HG03045 (cell line): ENCODE results near the gene RFX7.
A peak's percentile ranks its signal among the peaks of the same experiment; 100 is the strongest.
"Not testable (repeated sequence)": the region's sequence is repeated elsewhere in the genome, so short reads cannot be mapped to it uniquely, and the experiment has no call there.

ENCODE experiments used
- ATAC-seq: cut with Tn5 transposase; IDR thresholded peaks from one replicate; pipeline ENCODE4 v1.9.1; 2021; ENCODE audit warnings: mild to moderate bottlenecking, moderate library complexity; ENCODE audit not compliant: unreplicated experiment

The RFX7 gene

DNA sequence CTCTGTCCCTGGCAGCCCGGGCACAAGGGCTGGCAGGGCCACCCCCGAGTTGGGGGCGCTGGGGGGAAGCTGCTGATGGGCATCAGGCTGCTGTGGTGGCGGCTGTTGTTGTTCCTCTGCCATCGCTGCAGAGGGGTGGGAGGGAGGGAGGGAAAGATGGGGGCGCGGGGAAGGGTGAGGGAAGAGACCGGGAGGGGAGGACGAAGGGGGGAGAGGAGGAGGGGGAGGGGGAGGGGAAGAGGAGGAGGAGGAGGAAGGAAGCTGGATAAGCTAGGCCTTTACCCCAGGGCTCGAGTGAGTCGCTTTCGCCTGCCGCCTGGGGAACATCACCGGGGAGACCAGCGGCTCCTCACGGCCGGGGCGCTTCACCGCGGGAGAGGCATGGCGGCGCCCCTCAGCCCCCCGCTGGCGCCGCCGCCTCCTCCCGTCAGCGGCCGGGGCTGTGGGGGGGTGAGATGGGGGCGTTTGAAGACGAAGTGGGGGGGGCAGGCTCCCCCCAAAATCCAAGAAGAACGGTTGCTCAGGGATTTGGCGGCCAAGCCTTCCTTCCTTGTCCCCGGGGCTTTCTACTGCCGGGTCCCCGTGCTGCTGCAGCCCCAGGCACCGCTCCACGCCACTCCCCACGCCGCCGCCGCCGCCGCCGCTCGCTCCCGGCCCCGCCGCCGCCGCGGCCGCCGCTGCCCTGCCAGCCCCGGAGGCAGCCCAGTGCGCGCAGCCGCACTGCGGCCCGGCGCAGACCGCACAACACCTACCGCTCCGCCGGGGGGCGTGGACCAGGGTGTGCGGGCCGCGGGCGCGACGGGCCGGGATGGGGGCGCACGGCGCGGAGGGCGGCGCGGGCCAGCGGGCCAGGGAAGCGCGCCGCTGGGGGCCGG is at the start of gene RFX7:
TSS of gene RFX7 (minus strand) at position 717 of the 875 bp plus-strand sequence. CDS start at position 123, 594 bp downstream.
- ATAC-seq, result peak; percentile 68

DNA sequence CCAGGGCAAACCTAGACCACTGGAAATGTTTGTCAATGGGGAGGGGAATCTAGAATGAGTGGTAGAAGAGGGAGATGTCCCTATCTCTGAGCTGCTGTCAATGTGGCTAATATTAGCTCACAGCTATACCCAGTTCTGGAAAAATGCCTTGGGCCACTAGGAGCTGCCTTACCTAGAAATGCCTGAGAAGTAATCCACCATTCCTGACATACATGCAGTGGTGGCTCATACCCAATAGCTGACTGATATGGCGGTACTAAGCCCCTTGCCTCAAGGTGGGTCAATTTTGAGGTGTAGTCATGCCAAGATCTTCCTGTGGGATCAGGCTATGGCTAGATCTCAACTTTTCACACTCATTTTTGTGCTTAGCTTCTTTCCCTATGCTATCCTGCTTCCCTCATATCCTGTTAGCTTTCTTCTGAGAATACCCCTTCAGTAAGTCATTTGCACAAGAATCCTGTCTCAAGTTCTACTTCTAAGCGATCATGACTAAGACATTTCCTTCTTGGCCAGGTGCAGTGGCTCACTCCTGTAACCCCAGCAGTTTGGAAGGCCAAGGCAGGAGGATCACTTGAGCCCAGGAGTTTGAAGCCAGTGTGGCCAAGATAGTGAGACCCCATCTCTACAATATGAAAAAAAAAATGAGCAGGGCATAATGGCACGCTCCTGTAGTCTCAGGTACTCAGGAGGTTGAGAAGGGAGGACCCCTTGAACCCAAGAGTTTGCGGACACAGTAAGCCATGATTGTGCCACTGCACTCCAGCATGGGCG is 49.1 kb upstream of the RFX7 start:
- ATAC-seq, result no peak

DNA sequence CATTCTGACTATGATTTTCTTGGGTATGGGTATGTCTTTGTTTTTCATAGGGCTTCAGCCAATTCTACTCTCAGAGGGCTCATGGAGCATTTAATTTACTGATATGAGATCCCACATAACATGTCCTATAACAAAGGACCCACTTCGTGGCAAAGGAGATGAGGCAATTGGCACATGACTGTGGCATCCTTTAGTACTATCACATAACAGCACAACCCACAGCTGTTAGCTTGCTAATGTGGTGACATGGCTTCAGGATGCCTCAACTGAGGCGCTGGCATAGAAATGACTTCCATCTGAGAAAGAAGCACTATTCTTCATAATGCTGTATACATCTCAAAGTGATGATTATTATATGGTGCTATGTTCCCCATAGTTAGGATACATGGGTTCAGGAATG is 48.1 kb upstream of the RFX7 start:
- ATAC-seq, result no peak

DNA sequence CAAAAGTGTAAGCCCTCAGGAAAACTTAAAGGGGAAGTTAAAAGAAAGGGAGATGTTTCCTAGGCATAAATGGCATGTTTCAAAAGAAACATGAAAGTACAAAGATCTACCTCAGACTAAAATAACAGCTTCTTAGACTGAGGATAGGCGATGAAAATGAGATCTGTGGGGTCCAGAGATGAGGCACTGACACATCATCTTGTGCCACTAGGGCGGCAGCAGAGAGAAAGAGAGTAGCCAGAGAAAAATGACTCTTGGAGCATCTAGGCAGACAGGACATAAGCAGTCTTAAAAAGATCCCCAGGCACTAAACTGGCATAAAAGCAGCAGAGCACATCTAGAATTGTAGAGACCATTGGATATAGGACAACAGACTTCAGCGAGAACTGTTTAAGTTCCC is 42.5 kb upstream of the RFX7 start:
- ATAC-seq, result no peak

DNA sequence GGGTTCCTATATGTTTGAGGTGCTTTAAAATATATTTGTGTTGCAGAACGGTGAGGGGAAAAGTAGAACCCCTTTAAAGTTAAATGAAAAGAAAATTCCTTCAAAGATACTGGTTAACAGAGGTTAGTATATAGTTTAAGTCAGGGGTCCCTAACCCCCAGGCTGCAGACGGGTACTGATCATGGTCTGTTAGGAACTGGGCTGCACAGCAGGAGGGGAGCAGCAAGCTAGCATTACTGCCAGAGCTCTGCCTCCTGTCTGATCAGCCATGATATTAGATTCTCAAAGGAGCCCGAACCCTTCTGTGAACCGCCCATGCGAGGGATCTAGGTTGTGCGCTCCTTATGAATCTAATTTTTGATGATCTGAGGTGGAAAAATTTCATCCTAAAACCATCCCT is 37.5 kb upstream of the RFX7 start:
- no peak for ATAC-seq

DNA sequence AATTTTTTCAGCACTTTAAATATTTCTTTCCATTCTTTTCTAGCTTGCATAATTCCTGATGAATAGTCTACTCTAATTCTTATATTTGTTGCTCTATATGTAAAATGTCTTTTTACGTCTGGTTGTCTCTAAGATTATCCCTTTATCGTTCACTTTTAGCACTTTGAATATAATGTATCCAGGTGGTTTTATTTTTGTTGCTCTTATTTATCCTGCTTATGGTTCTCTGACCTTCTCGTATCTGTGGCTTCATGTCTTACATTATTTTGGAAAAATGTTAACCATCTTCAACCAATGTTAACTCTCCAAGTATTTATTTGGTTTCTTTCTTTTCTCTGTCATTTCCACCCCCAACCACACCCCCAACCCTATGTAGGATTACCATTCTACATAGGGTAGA is 30.0 kb upstream of the RFX7 start:
- no peak for ATAC-seq

DNA sequence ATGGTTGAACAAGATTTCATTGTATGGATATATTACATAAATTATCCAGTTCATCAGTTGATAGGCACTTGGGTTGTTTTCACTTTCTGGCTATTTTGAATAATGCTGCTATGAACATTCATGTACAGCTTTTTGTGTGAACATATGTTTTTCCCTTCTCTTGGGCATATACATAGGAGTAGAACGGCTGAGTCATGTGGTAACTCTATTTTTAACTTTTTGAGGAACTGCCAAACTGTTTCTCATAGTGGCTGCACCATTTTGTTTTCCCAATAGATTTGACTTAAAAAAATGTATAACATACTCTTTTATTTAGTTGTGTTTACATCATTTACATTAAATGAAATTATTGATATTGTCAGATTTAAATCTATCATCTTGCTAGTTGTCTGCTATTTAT is 28.8 kb upstream of the RFX7 start:
- no peak for ATAC-seq

DNA sequence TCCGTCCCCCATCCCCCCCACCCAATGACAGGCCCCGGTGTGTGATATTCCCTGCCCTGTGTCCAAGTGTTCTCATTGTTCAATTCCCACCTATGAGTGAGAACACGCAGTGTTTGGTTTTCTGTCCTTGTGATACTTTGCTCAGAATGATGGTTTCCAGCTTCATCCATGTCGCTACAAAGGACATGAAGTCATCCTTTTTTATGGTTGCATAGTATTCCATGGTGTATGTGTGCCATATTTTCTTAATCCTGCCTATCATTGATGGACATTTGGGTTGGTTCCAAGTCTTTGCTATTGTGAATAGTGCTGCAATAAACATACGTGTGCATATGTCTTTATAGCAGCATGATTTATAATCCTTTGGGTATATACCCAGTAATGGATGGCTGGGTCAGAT is 22.8 kb upstream of the RFX7 start:
- not testable (repeated sequence) for ATAC-seq

DNA sequence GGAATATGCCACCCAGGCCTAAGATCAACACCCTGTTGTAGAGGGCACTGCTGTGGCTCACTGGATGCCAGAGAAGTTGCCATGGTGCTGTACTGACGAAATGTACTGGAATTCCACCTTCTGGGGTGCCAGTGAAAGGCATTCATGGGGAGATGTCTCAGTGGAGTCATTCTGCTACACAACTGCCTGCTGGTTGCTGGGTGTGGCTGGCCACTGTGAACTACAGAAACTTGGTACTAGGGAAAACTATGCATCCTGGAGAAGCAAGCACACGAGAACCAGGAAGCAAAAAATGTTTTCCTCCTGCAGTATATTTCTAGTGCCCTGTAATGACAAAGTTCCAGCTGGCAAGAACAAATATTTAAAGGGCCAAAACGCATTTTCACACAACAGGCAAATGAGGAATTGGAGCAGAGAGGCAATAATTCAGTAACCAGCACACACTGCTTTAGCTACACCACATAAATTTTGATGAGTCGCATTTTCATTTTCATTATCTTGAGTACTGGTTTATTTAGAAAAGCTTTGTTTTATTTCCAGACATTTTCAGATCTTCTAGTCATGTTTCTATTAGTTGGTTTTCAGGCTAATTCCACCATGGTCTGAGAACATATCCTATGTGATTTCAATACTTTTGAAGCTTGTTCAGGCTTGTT is 18.3 kb upstream of the RFX7 start:
- ATAC-seq, result no peak

DNA sequence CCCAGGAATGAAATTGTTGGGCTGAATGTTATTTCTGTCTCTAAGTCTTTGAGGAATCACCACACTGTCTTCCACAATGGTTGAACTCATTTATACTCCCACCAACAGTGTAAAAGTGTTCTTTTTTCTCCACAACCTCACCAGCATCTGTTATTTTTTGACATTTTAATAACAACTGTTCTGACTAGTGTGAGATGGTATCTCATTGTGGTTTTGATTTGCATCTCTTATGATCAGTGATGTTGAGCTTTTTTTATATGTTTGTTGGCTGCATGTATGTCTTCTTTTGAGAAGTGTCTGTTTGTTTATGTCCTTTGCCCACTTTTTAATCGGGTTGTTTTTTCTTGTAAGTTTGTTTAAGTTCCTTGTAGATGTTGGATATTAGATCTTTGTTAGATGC is 13.6 kb upstream of the RFX7 start:
- ATAC-seq, result not testable (repeated sequence)

DNA sequence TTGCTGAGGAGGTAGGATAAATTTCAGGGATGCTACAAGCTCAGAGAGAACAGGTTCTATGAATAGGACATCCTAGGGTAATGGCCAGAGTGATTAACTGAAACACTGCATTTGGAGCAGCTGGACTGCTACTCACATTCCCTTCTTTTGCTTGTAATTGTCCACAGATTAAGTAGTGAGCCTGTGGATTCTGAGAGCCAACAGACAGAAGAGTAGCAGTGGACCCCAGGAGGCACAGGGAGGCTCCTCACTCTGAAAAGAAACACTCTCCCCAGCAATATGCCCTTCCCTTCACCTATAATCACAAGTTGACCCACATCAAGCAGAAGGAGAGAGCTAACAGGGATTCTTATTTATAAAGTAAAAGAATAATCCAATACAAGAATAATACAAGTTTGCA is 10.6 kb upstream of the RFX7 start:
- no peak for ATAC-seq

DNA sequence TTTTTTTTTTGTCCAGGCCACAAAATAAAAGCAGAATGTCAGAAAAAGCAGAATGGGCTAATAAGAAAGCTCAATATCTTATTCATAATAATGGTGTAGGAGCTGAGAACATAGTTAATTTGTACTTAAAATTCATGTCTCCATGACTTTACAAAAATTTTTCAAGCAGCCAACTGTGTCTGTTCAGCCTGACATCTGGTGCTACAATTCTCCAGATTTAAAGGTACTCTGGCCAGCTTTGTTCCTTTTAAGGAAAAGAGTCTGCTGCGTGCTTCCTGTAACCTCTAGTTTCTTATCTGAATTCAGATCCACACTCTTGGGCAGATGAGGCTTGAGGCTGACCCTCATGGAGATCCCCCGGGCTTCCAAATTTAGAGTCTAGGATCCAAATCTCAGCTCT is 8.7 kb upstream of the RFX7 start:
- ATAC-seq, result no peak

DNA sequence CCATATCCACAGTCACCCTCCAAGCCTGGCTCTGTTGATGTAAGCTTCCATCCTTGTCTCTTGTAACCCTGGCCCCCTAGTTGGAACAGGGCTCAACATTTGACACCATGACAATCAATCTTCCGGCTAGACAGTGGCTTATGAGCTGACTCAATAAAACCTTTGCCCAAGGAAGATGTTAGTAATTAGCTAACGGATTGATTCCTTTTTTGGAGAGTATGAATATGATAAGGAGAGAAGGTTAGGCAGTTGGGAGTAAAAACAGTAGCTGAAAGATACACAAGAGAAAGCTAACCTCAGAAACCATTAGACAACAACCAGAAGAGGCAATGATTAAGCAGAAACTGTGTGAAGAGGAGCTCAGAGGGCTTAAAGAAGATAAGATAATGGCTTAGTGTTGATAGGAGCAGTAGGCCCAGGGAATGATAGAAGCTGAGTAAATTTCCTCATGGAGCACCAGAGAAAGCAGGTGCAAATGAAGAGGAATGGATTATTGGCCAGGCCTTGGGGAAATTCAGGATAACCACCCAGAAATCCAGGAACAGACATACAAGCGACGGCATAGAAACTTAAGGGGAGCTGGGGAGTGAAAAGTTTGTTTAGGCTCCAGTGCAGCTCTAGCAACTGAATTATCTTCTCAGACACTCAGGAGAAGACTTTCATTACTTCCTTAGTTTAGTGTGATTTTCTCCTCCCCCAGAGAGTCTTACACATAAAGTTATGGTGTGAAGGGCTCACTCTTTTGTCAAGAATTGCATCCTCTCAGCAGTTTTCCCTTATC is 7.8 kb upstream of the RFX7 start:
- no peak for ATAC-seq

DNA sequence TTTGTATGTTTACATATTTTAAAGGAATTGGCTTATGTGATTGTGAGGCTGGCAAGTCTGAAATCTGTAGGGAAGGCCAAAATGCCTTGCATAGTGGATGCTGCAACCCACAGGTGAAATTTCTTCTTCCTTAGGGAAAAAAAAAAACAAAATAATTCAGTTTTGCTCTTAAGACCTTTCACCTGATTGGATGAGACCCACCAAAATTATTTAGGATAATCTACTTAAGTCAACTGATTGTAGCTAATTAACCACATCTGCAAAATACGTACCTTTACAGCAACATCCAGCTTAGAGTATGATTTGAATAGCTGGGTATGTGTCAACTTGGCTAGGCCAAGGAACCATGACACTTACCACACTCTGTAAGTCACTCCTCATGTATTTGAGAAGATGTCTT is 6.9 kb upstream of the RFX7 start:
- no peak for ATAC-seq

DNA sequence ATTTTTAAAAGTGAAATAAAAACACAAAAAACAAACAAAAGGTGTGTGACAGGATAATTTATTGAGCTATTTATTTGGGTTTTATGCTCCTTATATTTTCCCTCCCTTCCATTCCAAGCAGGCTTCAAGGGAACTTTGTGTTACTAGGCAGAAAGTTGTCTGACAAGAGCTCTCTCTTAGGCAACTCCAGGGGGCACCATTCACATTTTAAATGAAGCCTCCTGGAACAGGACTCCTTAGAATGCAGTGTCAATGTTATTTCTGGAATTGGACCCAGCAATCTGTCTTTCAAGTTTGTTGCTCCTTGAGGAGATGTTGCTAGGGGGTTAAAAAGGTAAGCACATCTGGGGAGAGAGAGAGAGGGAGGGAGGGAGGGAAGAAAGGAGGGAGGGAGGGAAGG is 5.4 kb upstream of the RFX7 start:
- no peak for ATAC-seq

DNA sequence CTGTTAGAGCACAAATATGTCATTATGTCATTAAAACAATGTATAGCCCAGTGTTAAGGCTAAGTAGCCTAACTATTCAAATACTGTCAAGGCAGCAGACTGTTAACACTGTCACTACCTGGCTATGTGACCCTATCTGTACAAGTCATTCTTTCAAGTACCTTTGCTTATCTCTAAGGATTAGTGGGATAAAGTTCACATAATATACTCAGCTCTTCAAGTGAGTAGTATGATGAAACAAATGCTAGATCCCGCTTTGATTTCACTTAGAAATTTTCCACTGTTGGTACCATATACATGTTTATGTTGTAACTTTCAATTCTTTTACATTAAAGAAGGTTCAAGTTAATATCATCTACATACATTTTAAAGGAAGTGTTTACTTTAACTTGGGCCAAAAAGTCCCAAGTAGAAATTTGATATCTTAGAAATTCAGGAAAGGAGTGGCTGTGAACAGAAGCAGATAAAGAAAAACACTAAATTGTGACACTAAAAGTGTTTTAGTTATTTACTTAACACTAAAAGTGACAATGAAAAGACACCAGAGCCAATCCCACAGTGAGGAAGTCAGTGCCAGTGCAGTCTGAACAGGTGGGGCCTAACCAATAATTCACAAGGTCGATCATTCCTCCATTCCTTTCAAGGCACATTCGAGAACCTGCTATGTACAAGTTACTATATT is 4.8 kb upstream of the RFX7 start:
- no peak for ATAC-seq

DNA sequence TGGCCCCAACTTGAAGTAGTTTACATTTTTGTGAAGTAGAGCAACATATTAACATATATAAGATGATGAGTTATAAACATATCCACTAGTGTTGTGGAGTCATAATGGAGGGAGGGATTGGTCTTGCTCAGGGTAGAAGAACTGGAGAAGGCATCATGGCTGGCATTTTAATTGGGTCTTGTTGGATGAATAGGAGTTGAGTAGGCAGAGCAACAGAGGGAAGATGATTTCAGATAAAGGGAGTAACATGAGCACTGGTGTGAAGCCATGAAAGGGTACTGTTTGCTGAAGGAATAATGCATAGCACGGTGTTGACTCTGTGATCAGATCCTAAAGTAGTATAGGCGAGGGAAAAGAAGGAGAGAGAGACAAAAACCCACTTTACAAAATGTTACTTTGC is 3.6 kb upstream of the RFX7 start:
- no peak for ATAC-seq

DNA sequence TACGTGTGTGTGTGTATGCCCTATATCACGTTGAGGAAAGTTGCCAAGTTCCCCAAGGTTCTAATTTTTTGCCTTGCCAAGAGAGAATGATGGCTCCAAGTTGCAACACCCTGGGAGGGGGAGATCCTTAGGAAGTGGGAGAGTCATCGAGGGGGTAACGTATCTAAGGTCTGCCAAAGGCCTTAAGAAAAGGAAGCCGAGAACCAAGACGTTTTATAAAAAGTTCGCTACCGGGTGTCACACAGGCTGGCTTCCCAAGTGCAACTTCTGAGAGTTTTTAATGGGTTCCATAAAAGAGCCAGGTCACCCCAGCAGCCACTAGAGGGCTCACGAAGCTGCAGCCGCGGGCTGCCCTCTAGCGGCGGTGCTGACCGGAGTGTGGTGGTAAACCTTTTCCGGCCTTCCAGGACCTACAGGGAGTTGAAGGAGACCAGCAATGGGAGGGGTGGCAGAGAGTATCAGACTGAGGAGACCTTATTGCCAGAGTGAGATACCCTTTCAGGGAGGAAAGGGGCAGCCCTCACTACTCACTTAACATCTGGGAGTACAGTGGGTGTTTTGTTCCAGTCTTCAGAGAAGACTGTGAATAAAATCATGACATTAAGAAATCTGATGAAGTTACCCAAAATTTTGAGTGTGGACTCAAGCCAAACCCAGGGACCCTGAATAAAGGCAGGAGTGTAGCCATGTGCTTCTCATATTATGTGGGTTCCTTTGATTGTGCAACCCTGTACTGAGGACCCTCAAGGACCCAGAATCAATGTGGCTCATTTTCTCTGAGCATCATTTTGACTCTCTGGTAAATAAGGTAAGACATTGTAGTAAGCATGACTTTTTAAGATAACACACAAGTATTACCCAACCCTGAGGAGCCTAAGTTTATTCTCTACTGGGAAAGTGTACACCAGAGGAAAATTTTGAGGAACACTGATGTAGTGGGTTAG is 2.5 kb upstream of the RFX7 start:
- peak; percentile 63 for ATAC-seq
